ENCODE data around the gene AGK. TPM values are rescaled to one million over a fixed set of nuclear protein-coding genes. Genes with fewer than 3 reads are reported as not detected.

The AGK gene
- total RNA-seq, 5 donors from 2014 or later (not counting 1 experiment from before 2014, with no cell fraction given), result 22.1 to 39.7 (median 28.8) TPM

DNA sequence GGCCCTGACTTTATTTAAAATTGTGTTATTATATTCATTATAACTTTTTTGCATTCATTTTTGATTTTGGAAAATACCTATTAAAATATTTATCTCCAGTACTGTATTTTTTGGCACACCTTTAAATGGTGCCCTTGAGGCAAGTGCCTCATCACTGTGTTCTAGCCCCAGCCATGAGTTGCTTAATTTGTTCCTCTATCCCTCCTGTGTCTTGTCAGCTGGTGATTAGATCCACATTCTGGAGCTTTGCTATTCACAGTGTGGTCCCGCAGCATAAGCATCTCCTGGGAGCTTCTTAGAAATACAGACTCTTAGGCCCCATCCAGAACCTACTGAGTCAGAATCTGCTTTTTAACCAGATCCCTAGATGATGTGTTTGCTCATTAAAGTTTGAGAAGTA, 19.8 kb downstream of the AGK start:
- Histone ChIP-seq H3K4me1 (ENCODE audit: control insufficient read depth in 1 of 2, extremely low read depth in 1 of 2, insufficient read depth in 2 of 2, low read length in 2 of 2) (no peaks in the 10 kb centered on the region), H3K4me3 (ENCODE audit: control insufficient read depth in 1 of 2, extremely low read depth in 1 of 2, low read length in 1 of 2) (no peak overlapping the region), H3K27ac (ENCODE audit: low read length) (no peak overlapping the region), H3K27me3 (replicated peaks in 1 of 2; ENCODE audit: control insufficient read depth in 2 of 2, extremely low read depth in 1 of 2, insufficient read depth in 2 of 2, low read length in 1 of 2) (no peaks in the 10 kb centered on the region), H3K36me3 (ENCODE audit: control insufficient read depth in 2 of 2, extremely low read depth in 1 of 2, insufficient read depth in 1 of 2, low read length in 1 of 2) (peaks cover 8 to 20% of the 10 kb centered on the region in 2 donors), H3K9me3 (peaks cover 4% of the 10 kb centered on the region)
- Mint-ChIP-seq H3K36me3 (peaks cover 78% of the 10 kb centered on the region), H3K27ac (no peak overlapping the region), H3K4me1 (no peaks in the 10 kb centered on the region), H3K9me3 (peaks cover 9 to 21% (median 17%) of the 10 kb centered on the region in 3 donors), H3K4me3 (no peak overlapping the region), H3K27me3 (no peaks in the 10 kb centered on the region)
- POLR2A ChIA-PET, result no interaction called here
- ATAC-seq (replicated peaks in 1 of 4) (no peak), DNase-seq (no peak)
- CTCF ChIA-PET, result no interaction called here
- 100% methylated on average over 1 of the region's 1 CpG for WGBS (ENCODE audit: insufficient coverage)

DNA sequence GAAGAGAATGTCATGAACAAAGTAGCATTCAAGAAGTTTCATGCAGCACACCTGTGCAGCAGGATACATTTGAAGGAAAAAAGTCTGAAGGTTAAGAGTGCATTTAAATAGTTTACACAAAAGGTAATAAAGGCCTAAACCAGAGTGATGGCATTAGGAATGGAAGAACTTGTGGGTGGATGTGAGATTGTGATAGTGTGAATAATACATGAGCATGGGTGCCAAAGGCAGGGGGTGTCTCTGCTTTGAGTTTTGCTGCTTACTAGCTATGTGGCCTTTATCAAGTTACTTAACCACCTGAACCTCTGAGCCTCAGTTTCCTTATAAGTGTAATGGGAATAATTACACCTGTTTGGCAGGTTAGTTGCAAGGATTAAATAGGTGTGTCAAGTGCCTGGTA, 21.0 kb downstream of the AGK start:
- no peaks in the 10 kb centered on the region for H3K4me1 Mint-ChIP-seq
- H3K27me3 Mint-ChIP-seq, result no peaks in the 10 kb centered on the region
- Histone ChIP-seq H3K27ac (ENCODE audit: low read length) (no peak overlapping the region), H3K27me3 (replicated peaks in 1 of 2; ENCODE audit: control insufficient read depth in 2 of 2, extremely low read depth in 1 of 2, insufficient read depth in 2 of 2, low read length in 1 of 2) (no peaks in the 10 kb centered on the region), H3K4me1 (ENCODE audit: control insufficient read depth in 1 of 2, extremely low read depth in 1 of 2, insufficient read depth in 2 of 2, low read length in 2 of 2) (no peaks in the 10 kb centered on the region), H3K9me3 (peaks cover 4% of the 10 kb centered on the region), H3K4me3 (ENCODE audit: control insufficient read depth in 1 of 2, extremely low read depth in 1 of 2, low read length in 1 of 2) (no peak overlapping the region), H3K36me3 (ENCODE audit: control insufficient read depth in 2 of 2, extremely low read depth in 1 of 2, insufficient read depth in 1 of 2, low read length in 1 of 2) (peaks cover 8 to 14% of the 10 kb centered on the region in 2 donors)
- peaks cover 74% of the 10 kb centered on the region for H3K36me3 Mint-ChIP-seq
- no peak overlapping the region for H3K27ac Mint-ChIP-seq
- no peak for ATAC-seq (replicated peaks in 1 of 4)
- DNase-seq, result no peak
- no peak overlapping the region for H3K4me3 Mint-ChIP-seq
- CTCF ChIA-PET, result no interaction called here
- H3K9me3 Mint-ChIP-seq, result peaks cover 9 to 26% (median 20%) of the 10 kb centered on the region in 3 donors
- POLR2A ChIA-PET, result no interaction called here

DNA sequence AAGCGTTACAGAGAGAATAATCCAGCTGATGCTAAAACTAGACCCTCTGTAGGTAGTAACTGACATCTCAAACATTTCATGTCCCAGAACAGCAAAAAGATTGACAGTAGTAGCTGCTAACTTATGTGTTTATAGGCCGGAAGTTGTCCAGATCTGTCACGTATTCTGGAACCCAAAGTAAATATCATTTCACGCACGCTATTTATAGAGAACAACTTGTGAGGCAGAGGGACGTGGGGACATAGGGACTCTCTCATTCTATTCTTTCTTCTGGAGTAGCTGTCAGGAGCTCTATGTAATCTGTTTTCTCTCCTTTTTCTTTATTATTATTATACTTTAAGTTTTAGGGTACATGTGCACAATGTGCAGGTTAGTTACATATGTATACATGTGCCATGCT, 22.3 kb downstream of the AGK start:
- Histone ChIP-seq H3K27me3 (replicated peaks in 1 of 2; ENCODE audit: control insufficient read depth in 2 of 2, extremely low read depth in 1 of 2, insufficient read depth in 2 of 2, low read length in 1 of 2) (no peaks in the 10 kb centered on the region), H3K27ac (ENCODE audit: low read length) (no peak overlapping the region), H3K9me3 (peaks cover 4% of the 10 kb centered on the region), H3K36me3 (ENCODE audit: control insufficient read depth in 2 of 2, extremely low read depth in 1 of 2, insufficient read depth in 1 of 2, low read length in 1 of 2) (peaks cover 4% of the 10 kb centered on the region in 2 donors), H3K4me3 (ENCODE audit: control insufficient read depth in 1 of 2, extremely low read depth in 1 of 2, low read length in 1 of 2) (no peak overlapping the region), H3K4me1 (ENCODE audit: control insufficient read depth in 1 of 2, extremely low read depth in 1 of 2, insufficient read depth in 2 of 2, low read length in 2 of 2) (no peaks in the 10 kb centered on the region)
- no peak for DNase-seq
- ChIA-PET POLR2A (no interaction called here), CTCF (no interaction called here)
- ATAC-seq (replicated peaks in 1 of 4), result no peak
- no peaks in the 10 kb centered on the region for H3K4me1 Mint-ChIP-seq
- no peak overlapping the region for H3K4me3 Mint-ChIP-seq
- peaks cover 61% of the 10 kb centered on the region for H3K36me3 Mint-ChIP-seq
- no peaks in the 10 kb centered on the region for H3K27me3 Mint-ChIP-seq
- no peak overlapping the region for H3K27ac Mint-ChIP-seq
- 100% methylated on average over 2 of the region's 6 CpGs for WGBS (ENCODE audit: insufficient coverage)
- peaks cover 9 to 26% (median 20%) of the 10 kb centered on the region in 3 donors for H3K9me3 Mint-ChIP-seq

DNA sequence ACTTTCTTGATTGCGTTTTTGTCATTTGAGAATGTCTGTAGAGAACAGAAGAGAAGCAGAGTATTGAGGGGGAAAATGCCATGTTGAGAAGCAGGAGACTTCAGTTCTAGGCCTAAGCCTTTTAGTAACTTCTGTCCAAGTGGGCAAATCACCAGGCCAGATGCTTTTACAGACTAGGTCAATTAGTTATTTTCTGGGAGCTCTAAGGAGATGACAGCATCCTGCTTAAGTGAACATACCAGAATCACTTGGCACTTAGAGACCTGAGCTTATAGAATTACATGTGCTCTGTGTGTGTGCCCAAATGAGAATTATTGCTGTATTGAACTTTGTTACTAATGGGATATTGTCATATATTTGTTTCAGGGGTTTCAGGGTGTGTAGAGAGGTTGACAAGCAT, 24.0 kb downstream of the AGK start:
- ChIA-PET CTCF (interaction anchor here in 1 of 2 donors (1.0 kb wide), 1 partner anchor 18 kb away, joined by 3 read pairs; no protein-coding TSS in a partner anchor), POLR2A (no interaction called here)
- H3K27ac Mint-ChIP-seq, result no peak overlapping the region
- Histone ChIP-seq H3K9me3 (peaks cover 4% of the 10 kb centered on the region), H3K4me1 (ENCODE audit: control insufficient read depth in 1 of 2, extremely low read depth in 1 of 2, insufficient read depth in 2 of 2, low read length in 2 of 2) (no peaks in the 10 kb centered on the region), H3K27ac (ENCODE audit: low read length) (no peak overlapping the region), H3K36me3 (ENCODE audit: control insufficient read depth in 2 of 2, extremely low read depth in 1 of 2, insufficient read depth in 1 of 2, low read length in 1 of 2) (peaks cover 0 to 4% of the 10 kb centered on the region in 2 donors), H3K27me3 (replicated peaks in 1 of 2; ENCODE audit: control insufficient read depth in 2 of 2, extremely low read depth in 1 of 2, insufficient read depth in 2 of 2, low read length in 1 of 2) (no peaks in the 10 kb centered on the region), H3K4me3 (ENCODE audit: control insufficient read depth in 1 of 2, extremely low read depth in 1 of 2, low read length in 1 of 2) (no peak overlapping the region)
- WGBS (ENCODE audit: insufficient coverage), result 100% methylated on average over 1 of the region's 1 CpG
- H3K4me1 Mint-ChIP-seq, result no peaks in the 10 kb centered on the region
- peaks cover 58% of the 10 kb centered on the region for H3K36me3 Mint-ChIP-seq
- H3K9me3 Mint-ChIP-seq, result peaks cover 9 to 26% (median 20%) of the 10 kb centered on the region in 3 donors
- H3K4me3 Mint-ChIP-seq, result no peak overlapping the region
- ATAC-seq (replicated peaks in 1 of 4) (no peak), DNase-seq (no peak)
- H3K27me3 Mint-ChIP-seq, result no peaks in the 10 kb centered on the region

DNA sequence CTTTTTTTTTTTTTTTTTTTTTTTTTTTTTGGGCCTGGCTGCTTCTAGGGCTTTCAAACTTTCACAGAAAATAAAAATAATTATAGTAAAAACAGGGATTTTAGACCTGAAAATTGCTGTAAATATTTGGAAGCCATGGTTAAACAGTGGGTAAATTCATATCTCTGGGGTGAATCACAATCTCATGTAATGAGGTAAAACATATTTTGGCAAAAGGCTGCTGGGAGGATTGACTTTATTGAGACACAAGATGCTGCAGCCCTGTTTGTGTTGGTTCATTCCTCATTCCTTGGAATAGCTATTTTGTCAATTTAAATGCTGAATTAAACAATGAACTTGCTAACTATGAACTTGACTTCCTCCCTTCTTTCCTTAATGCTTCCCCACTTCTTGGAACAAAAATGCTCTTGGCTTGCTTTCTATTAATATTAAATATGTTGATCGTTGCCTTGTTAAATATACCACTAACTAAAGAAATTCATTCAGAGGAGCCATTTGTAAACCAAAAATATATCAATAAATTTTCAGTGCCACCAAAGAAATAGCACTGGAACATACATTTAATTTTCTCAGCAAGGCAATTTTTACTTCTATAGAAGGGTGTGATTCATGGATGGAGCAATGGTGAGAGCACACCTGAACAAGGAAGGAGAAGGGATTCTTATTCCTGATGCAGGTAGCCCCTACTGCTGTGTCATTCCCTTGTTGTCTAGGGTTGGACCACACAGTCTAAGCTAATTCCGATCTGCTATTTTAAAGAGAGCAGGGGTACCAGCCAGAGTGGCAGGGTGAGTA, 24.6 kb downstream of the AGK start:
- no peak overlapping the region for H3K27ac Mint-ChIP-seq
- Histone ChIP-seq H3K36me3 (ENCODE audit: control insufficient read depth in 2 of 2, extremely low read depth in 1 of 2, insufficient read depth in 1 of 2, low read length in 1 of 2) (peaks cover 0 to 4% of the 10 kb centered on the region in 2 donors), H3K4me1 (ENCODE audit: control insufficient read depth in 1 of 2, extremely low read depth in 1 of 2, insufficient read depth in 2 of 2, low read length in 2 of 2) (no peaks in the 10 kb centered on the region), H3K27ac (ENCODE audit: low read length) (no peak overlapping the region), H3K4me3 (ENCODE audit: control insufficient read depth in 1 of 2, extremely low read depth in 1 of 2, low read length in 1 of 2) (no peak overlapping the region), H3K27me3 (replicated peaks in 1 of 2; ENCODE audit: control insufficient read depth in 2 of 2, extremely low read depth in 1 of 2, insufficient read depth in 2 of 2, low read length in 1 of 2) (no peaks in the 10 kb centered on the region), H3K9me3 (peaks cover 4% of the 10 kb centered on the region)
- WGBS (ENCODE audit: insufficient coverage), result 100% methylated on average over 1 of the region's 2 CpGs
- DNase-seq (no peak), ATAC-seq (replicated peaks in 1 of 4) (no peak)
- no peaks in the 10 kb centered on the region for H3K4me1 Mint-ChIP-seq
- H3K36me3 Mint-ChIP-seq, result peaks cover 54% of the 10 kb centered on the region
- no peak overlapping the region for H3K4me3 Mint-ChIP-seq
- peaks cover 9 to 26% (median 20%) of the 10 kb centered on the region in 3 donors for H3K9me3 Mint-ChIP-seq
- POLR2A ChIA-PET, result no interaction called here
- CTCF ChIA-PET, result no interaction called here
- no peaks in the 10 kb centered on the region for H3K27me3 Mint-ChIP-seq

DNA sequence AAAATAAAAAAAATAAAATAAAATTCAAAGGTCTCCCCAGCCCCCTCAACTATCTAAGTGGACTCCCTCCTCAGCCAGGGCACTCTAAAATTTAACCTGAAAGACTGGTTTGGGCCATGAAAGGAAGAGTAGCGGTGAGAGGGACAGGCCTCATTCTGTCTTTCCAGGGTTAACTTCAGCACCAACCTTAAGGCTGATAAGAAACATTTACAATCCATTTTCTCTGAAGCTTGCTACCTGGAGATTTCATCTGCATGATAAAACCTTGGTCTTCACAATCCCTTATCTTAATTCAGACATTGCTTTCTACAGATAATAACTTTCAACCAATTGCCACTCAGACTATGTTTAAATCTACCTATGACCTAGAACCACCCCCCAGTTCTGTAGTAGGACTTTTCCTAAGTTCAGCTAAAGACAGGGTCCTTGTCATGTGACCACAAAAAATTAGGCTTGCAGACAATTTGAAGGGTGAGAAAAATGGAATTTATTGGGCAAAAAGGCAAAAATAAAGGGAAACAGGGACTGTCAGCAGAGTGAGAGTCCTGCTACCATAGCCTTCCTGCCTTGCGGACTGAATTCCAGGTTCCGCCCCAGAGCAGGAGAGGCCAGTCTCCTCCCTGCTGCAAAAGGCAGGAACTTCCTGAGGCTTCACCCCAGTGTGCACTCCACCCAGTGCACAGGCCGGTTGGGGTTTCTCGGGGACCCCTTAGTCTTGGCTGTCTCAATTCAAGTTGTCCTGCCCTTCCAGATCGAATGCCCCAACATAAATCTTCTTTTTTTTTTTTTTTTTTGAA, 26.0 kb downstream of the AGK start:
- 96% methylated on average over 4 of the region's 6 CpGs for WGBS (ENCODE audit: insufficient coverage)
- H3K4me1 ChIP-seq (ENCODE audit: control insufficient read depth in 1 of 2, extremely low read depth in 1 of 2, insufficient read depth in 2 of 2, low read length in 2 of 2), result no peaks in the 10 kb centered on the region
- H3K27ac Mint-ChIP-seq, result no peak overlapping the region
- ChIA-PET CTCF (no interaction called here), POLR2A (no interaction called here)
- no peaks in the 10 kb centered on the region for H3K27me3 ChIP-seq (replicated peaks in 1 of 2; ENCODE audit: control insufficient read depth in 2 of 2, extremely low read depth in 1 of 2, insufficient read depth in 2 of 2, low read length in 1 of 2)
- H3K36me3 Mint-ChIP-seq, result peaks cover 40% of the 10 kb centered on the region
- H3K9me3 Mint-ChIP-seq, result peaks cover 9 to 26% (median 20%) of the 10 kb centered on the region in 3 donors
- peaks cover 0 to 2% of the 10 kb centered on the region in 2 donors for H3K36me3 ChIP-seq (ENCODE audit: control insufficient read depth in 2 of 2, extremely low read depth in 1 of 2, insufficient read depth in 1 of 2, low read length in 1 of 2)
- no peak overlapping the region for H3K4me3 Mint-ChIP-seq
- no peaks in the 10 kb centered on the region for H3K4me1 Mint-ChIP-seq
- no peak overlapping the region for H3K4me3 ChIP-seq (ENCODE audit: control insufficient read depth in 1 of 2, extremely low read depth in 1 of 2, low read length in 1 of 2)
- peaks cover 4% of the 10 kb centered on the region for H3K9me3 ChIP-seq
- no peak for DNase-seq
- no peak for ATAC-seq (replicated peaks in 1 of 4)
- no peak overlapping the region for H3K27ac ChIP-seq (ENCODE audit: low read length)
- no peaks in the 10 kb centered on the region for H3K27me3 Mint-ChIP-seq

Data from T-cell (primary cell).